HepG2 (cell line): ENCODE data around the gene CCDC50. TPM values are rescaled to one million over a fixed set of nuclear protein-coding genes. Genes with fewer than 3 reads are reported as not detected.

Experiments
- ATF1 ChIP-seq: IDR thresholded peaks from 2 replicates; pipeline ENCODE4 v1.6.1; 2016; ENCODE audit warnings: mild to moderate bottlenecking, control low read depth
- CCDC6 ChIP-seq: sonication (generic); formaldehyde crosslinking; IDR thresholded peaks from 2 replicates; pipeline ENCODE4 v1.8.1; 2022; ENCODE audit warnings: mild to moderate bottlenecking, missing genetic modification reagents, moderate library complexity
- DR1 ChIP-seq: sonication (generic); formaldehyde crosslinking; IDR thresholded peaks from 2 replicates; pipeline ENCODE4 v1.8.0; 2021; ENCODE audit warnings: mild to moderate bottlenecking, missing genetic modification reagents, inconsistent platforms
- E2F1 ChIP-seq: sonication (generic); formaldehyde crosslinking; IDR thresholded peaks from 2 replicates; pipeline ENCODE4 v1.5.0; 2020; ENCODE audit warnings: missing genetic modification reagents
- ERF ChIP-seq: IDR thresholded peaks from 2 replicates; pipeline ENCODE4 v1.6.1; 2018; ENCODE audit warnings: missing biosample characterization, missing genetic modification reagents
- HDAC2 ChIP-seq: sonication (generic); formaldehyde crosslinking; IDR thresholded peaks from 2 replicates; pipeline ENCODE4 v1.4.0; 2020; ENCODE audit warnings: missing genetic modification reagents
- ISX ChIP-seq: sonication (generic); formaldehyde crosslinking; conservative IDR thresholded peaks from 2 replicates; pipeline ENCODE4 v1.5.0; 2020; ENCODE audit warnings: missing genetic modification reagents
- KAT8 ChIP-seq: IDR thresholded peaks from 2 replicates; pipeline ENCODE4 v1.6.1; 2016; ENCODE audit warnings: missing genetic modification reagents, missing compliant biosample characterization
- NR2F6 ChIP-seq, 2 experiments: IDR thresholded peaks; 2 replicates each; pipeline ENCODE4 v1.6.1; 2016; ENCODE audit warnings: antibody characterized with exemption in 1 of 2, mild to moderate bottlenecking in 1 of 2
- PAX8 ChIP-seq: sonication (generic); formaldehyde crosslinking; IDR thresholded peaks from 2 replicates; pipeline ENCODE4 v1.8.0; 2022; ENCODE audit warnings: mild to moderate bottlenecking, missing genetic modification reagents, borderline replicate concordance
- RXRA ChIP-seq: sonication (generic); formaldehyde crosslinking; IDR thresholded peaks from 2 replicates; pipeline ENCODE4 v1.5.1; 2020; ENCODE audit warnings: missing genetic modification reagents
- SIN3A ChIP-seq: IDR thresholded peaks from 2 replicates; pipeline ENCODE4 v1.6.1; 2011; ENCODE audit warnings: low read depth, mild to moderate bottlenecking, control low read depth, low read length, borderline replicate concordance
- TCF7 ChIP-seq: sonication (generic); IDR thresholded peaks from 2 replicates; pipeline ENCODE4 v1.6.1; 2016; ENCODE audit warnings: antibody characterized with exemption, low read depth
- TRIM24 ChIP-seq: sonication (generic); formaldehyde crosslinking; IDR thresholded peaks from 2 replicates; pipeline ENCODE4 v1.8.0; 2022; ENCODE audit warnings: mild to moderate bottlenecking, missing genetic modification reagents
- YEATS2 ChIP-seq: sonication (generic); formaldehyde crosslinking; IDR thresholded peaks from 2 replicates; pipeline ENCODE4 v1.4.0; 2020; ENCODE audit warnings: missing genetic modification reagents, borderline replicate concordance
- ZBTB20 ChIP-seq: sonication (generic); formaldehyde crosslinking; IDR thresholded peaks from 2 replicates; pipeline ENCODE4 v1.8.1; 2023; ENCODE audit warnings: missing genetic modification reagents, low read depth, mild to moderate bottlenecking, borderline replicate concordance
- ZNF136 ChIP-seq: sonication (generic); formaldehyde crosslinking; IDR thresholded peaks from 2 replicates; pipeline ENCODE4 v1.8.1; 2022; ENCODE audit warnings: low read depth, mild to moderate bottlenecking, moderate library complexity, missing genetic modification reagents
- ZNF251 ChIP-seq: sonication (generic); formaldehyde crosslinking; IDR thresholded peaks from 2 replicates; pipeline ENCODE4 v1.9.0; 2021; ENCODE audit warnings: mild to moderate bottlenecking, missing genetic modification reagents
- ZNF331 ChIP-seq: sonication (generic); formaldehyde crosslinking; IDR thresholded peaks from 2 replicates; pipeline ENCODE4 v1.4.0; 2020; ENCODE audit warnings: missing genetic modification reagents
- ZNF33B ChIP-seq: sonication (generic); formaldehyde crosslinking; IDR thresholded peaks from 2 replicates; pipeline ENCODE4 v1.5.1; 2020; ENCODE audit warnings: mild to moderate bottlenecking, missing genetic modification reagents
- ZNF430 ChIP-seq: sonication (generic); formaldehyde crosslinking; IDR thresholded peaks from 2 replicates; pipeline ENCODE4 v1.9.0; 2021; ENCODE audit warnings: mild to moderate bottlenecking, missing genetic modification reagents
- ZNF432 ChIP-seq: sonication (generic); formaldehyde crosslinking; IDR thresholded peaks from 2 replicates; pipeline ENCODE4 v1.5.0; 2020; ENCODE audit warnings: missing genetic modification reagents, mild to moderate bottlenecking, borderline replicate concordance
- ZNF644 ChIP-seq: IDR thresholded peaks from 2 replicates; pipeline ENCODE4 v1.6.1; 2016; ENCODE audit warnings: low read depth
- ZNF672 ChIP-seq: sonication (generic); formaldehyde crosslinking; IDR thresholded peaks from 2 replicates; pipeline ENCODE4 v1.8.1; 2022; ENCODE audit warnings: missing genetic modification reagents
- ZNF816 ChIP-seq: sonication (generic); formaldehyde crosslinking; IDR thresholded peaks from 2 replicates; pipeline ENCODE4 v1.8.0; 2022; ENCODE audit warnings: missing genetic modification reagents, mild to moderate bottlenecking, borderline replicate concordance
- ZSCAN9 ChIP-seq: IDR thresholded peaks from 2 replicates; pipeline ENCODE4 v1.6.1; 2016; ENCODE audit warnings: borderline replicate concordance
- polyA plus RNA-seq, 8 experiments: library from polyadenylated mRNA; depleted of rRNA in 3 of 8; stranded (reverse) in 7 of 8; unstranded in 1 of 8; fragments of >200 nt; fragmentation: Illumina TruSeq in 4 of 8; extraction: Trizol in 4 of 8; gene quantifications; 2 replicates each; pipeline versions ENCODE4 v1.2.1 to v1.2.3, GENCODE V29; 2011 to 2016; ENCODE audit warnings: low read depth in 4 of 8, missing spikeins in 1 of 8, mixed read lengths in 1 of 8; ENCODE audit not compliant: insufficient read depth in 1 of 8
- total RNA-seq, 5 experiments: library from RNA; depleted of rRNA; stranded (reverse); fragments of >200 nt; fragmentation: Illumina TruSeq; extraction: Trizol; gene quantifications; 2 replicates each; pipeline ENCODE4 v1.2.3, GENCODE V29; 2016; ENCODE audit warnings: low read depth in 1 of 5
- TF ChIP-seq, protein P1 (sequence below): sonication (generic); formaldehyde crosslinking; IDR thresholded peaks from 2 replicates; pipeline ENCODE4 v1.5.1; 2020; ENCODE audit warnings: mild to moderate bottlenecking, missing genetic modification reagents, moderate library complexity

The CCDC50 gene
- total and polyA plus RNA-seq, 2 of the 13 experiments (the other 11 are each of a cell fraction or from before 2014, with no cell fraction given): 47.6 to 66.4 TPM

GRCh38 chr3:191328962-191329653 lies at the start of gene CCDC50 (continued):
- TF ChIP-seq SIN3A: peak; percentile 80; the same call in 1 of the 2 replicates
- TF ChIP-seq DR1 (CRISPR knock-in tag): peak; percentile 38; the same call in 1 of the 2 replicates
- no peak for TF ChIP-seq ZNF432
- TF ChIP-seq CCDC6 (CRISPR knock-in tag): 0 out of 2 replicates have a peak, but pooled peaks have one; percentile 65
- peak; percentile 93 for TF ChIP-seq KAT8 (CRISPR knock-in tag)
- TF ChIP-seq ATF1 (CRISPR knock-in tag): no peak
- no peak for TF ChIP-seq ZNF251 (CRISPR knock-in tag)
- TF ChIP-seq ZNF33B (CRISPR knock-in tag): no peak; the same call in 1 of the 2 replicates
- peak; percentile 49; the same call in 1 of the 2 replicates for TF ChIP-seq ZSCAN9 (CRISPR knock-in tag)
- no peak for TF ChIP-seq E2F1 (CRISPR knock-in tag)
- peak; percentile 94 for TF ChIP-seq ERF
- no peak for TF ChIP-seq ISX (CRISPR knock-in tag)
- no peak for TF ChIP-seq ZNF644 (CRISPR knock-in tag)
- TF ChIP-seq, protein P1, sequence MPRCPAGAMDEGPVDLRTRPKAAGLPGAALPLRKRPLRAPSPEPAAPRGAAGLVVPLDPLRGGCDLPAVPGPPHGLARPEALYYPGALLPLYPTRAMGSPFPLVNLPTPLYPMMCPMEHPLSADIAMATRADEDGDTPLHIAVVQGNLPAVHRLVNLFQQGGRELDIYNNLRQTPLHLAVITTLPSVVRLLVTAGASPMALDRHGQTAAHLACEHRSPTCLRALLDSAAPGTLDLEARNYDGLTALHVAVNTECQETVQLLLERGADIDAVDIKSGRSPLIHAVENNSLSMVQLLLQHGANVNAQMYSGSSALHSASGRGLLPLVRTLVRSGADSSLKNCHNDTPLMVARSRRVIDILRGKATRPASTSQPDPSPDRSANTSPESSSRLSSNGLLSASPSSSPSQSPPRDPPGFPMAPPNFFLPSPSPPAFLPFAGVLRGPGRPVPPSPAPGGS: peak; percentile 40; the same call in 1 of the 2 replicates
- no peak for TF ChIP-seq ZNF136
- TF ChIP-seq ZBTB20 (CRISPR knock-in tag): peak; percentile 50; the same call in 1 of the 2 replicates
- TF ChIP-seq ZNF430 (CRISPR knock-in tag): peak; percentile 71; the same call in 1 of the 2 replicates
- no peak for TF ChIP-seq ZNF672 (CRISPR knock-in tag)
- TF ChIP-seq HDAC2 (CRISPR knock-in tag): 0 out of 2 replicates have a peak, but pooled peaks have one; percentile 47
- no peak for TF ChIP-seq TCF7
- peak; percentile 70 for TF ChIP-seq RXRA (CRISPR knock-in tag)
- peak; percentile 68; the same call in 1 of the 2 replicates for TF ChIP-seq YEATS2 (CRISPR knock-in tag)
- TF ChIP-seq TRIM24 (CRISPR knock-in tag): peak; percentile 41; the same call in 1 of the 2 replicates
- no peak for TF ChIP-seq NR2F6 (IDR thresholded peaks at IDR 0.05)
- peak; percentile 42; the same call in 1 of the 2 replicates for TF ChIP-seq NR2F6 (CRISPR knock-in tag; IDR thresholded peaks at IDR 0.05)
- no peak for TF ChIP-seq PAX8 (CRISPR knock-in tag)
- 0 out of 2 replicates have a peak, but pooled peaks have one; percentile 53 for TF ChIP-seq ZNF331 (CRISPR knock-in tag)
- peak; percentile 97 for TF ChIP-seq ZNF816 (CRISPR knock-in tag)
